K562 (cell line): ENCODE measurements around the gene RMI1. TPM values are rescaled to one million over a fixed set of nuclear protein-coding genes. Genes with fewer than 3 reads are reported as not detected.
A peak's percentile ranks its signal among the peaks of the same experiment; 100 is the strongest.

Experiments
- ATAC-seq: fragments of 200-7000 bp; cut with Tn5 transposase; 3 replicates; pipeline ENCODE4 v1.9.1; 2020; ENCODE audit warnings: moderate library complexity
- BruUV-seq: library from RNA; stranded (reverse); fragments of 400-500 nt; replicated peaks from 2 replicates; lab custom pipeline; 2021; lab: Mats Ljungman, UMichigan
- CTCF ChIA-PET: fragments of 300-600 bp; formaldehyde crosslinking; extraction: SDS; loops from one replicate; lab custom pipeline; 2021; ENCODE audit warnings: low intra/inter-chr PET ratio; lab: Yijun Ruan, JAX
- POLR2A ChIA-PET: fragments of 300-600, 350-650 bp; sonication (Branson Sonifier 250); formaldehyde crosslinking; extraction: SDS; loops from one replicate; lab custom pipeline; 2021; ENCODE audit warnings: antibody characterized with exemption, inconsistent platforms; lab: Yijun Ruan, JAX
- DNase-seq, 4 experiments: peaks; one replicate each; pipeline versions ENCODE4 v3.0.0 to v3.0.0-alpha.2; 2011 to 2018; ENCODE audit warnings: low spot score in 3 of 4, mixed read lengths in 3 of 4; ENCODE audit errors: extremely low read depth in 1 of 4
- FAIRE-seq: peaks from 2 replicates; lab custom pipeline; 2011; peaks lifted over from hg19 to GRCh38; lab: Jason Lieb, UNC
- H2AFZ ChIP-seq: 2 replicates; pipeline ENCODE4 v1.6.0; 2011; ENCODE audit warnings: low read depth, low read length, control low read depth, inconsistent platforms
- H3K27ac ChIP-seq: fragments of 200-600 bp; 3 replicates; pipeline ENCODE4 v1.8.0; 2011; ENCODE audit warnings: low read depth, mild to moderate bottlenecking, control low read depth, inconsistent platforms, low read length, moderate library complexity, mixed read lengths; ENCODE audit errors: extremely low read depth
- H3K27me3 ChIP-seq, 2 experiments: fragments of 300-600 bp in 1 of 2; 2 replicates in 1 of 2; 3 replicates in 1 of 2; pipeline versions ENCODE4 v1.6.0 to v1.8.0; 2011; ENCODE audit warnings: inconsistent platforms in 2 of 2, low read length in 2 of 2, mild to moderate bottlenecking in 1 of 2, mixed read lengths in 1 of 2, moderate library complexity in 1 of 2; ENCODE audit not compliant: control insufficient read depth in 2 of 2, insufficient read depth in 2 of 2
- H3K36me3 ChIP-seq: fragments of 300-600 bp; 3 replicates; pipeline ENCODE4 v1.8.0; 2011; ENCODE audit warnings: mild to moderate bottlenecking, low read length, inconsistent platforms; ENCODE audit not compliant: control insufficient read depth, insufficient read depth
- H3K4me1 ChIP-seq, 2 experiments: fragments of 200-600 bp in 1 of 2; replicated peaks in 1 of 2; 2 replicates in 1 of 2; 3 replicates in 1 of 2; pipeline versions ENCODE4 v1.5.1 to v1.8.0; 2011; ENCODE audit warnings: inconsistent platforms in 2 of 2, low read length in 2 of 2, mild to moderate bottlenecking in 1 of 2, mixed read lengths in 1 of 2, moderate library complexity in 1 of 2; ENCODE audit not compliant: control insufficient read depth in 2 of 2, insufficient read depth in 2 of 2
- H3K4me2 ChIP-seq: 2 replicates; pipeline ENCODE4 v1.6.1; 2011; ENCODE audit warnings: low read length, control low read depth, inconsistent platforms, mixed read lengths; ENCODE audit not compliant: insufficient read depth
- H3K4me3 ChIP-seq: fragments of 200-600 bp; sonication (generic), shearing (Covaris generic); 2 replicates; pipeline ENCODE4 v1.5.1; 2016; ENCODE audit warnings: control low read depth, inconsistent platforms
- H3K79me2 ChIP-seq: fragments of 200-600 bp; 3 replicates; pipeline ENCODE4 v1.8.0; 2011; ENCODE audit warnings: low read length, inconsistent platforms; ENCODE audit not compliant: control insufficient read depth, insufficient read depth
- H3K9ac ChIP-seq, 2 experiments: 2 replicates each; pipeline versions ENCODE4 v1.6.0 to v1.6.1; 2011; ENCODE audit warnings: low read depth in 2 of 2, low read length in 2 of 2, control low read depth in 1 of 2, inconsistent platforms in 1 of 2, mild to moderate bottlenecking in 1 of 2, mixed read lengths in 1 of 2; ENCODE audit not compliant: insufficient read depth in 1 of 2
- H3K9me1 ChIP-seq: one replicate; pipeline ENCODE4 v1.6.0; 2011; ENCODE audit warnings: inconsistent platforms, mild to moderate bottlenecking, low read length, moderate library complexity; ENCODE audit not compliant: control insufficient read depth, insufficient read depth
- H3K9me3 ChIP-seq: replicated peaks from 2 replicates; pipeline ENCODE4 v1.5.1; 2011; ENCODE audit warnings: low read depth, low read length, inconsistent platforms; ENCODE audit not compliant: control insufficient read depth, insufficient read depth
- H4K20me1 ChIP-seq: replicated peaks from 2 replicates; pipeline ENCODE4 v1.6.1; 2011; ENCODE audit warnings: low read length, inconsistent platforms, mixed read lengths; ENCODE audit not compliant: control insufficient read depth, insufficient read depth
- ARID3A ChIP-seq: IDR thresholded peaks from 2 replicates; pipeline ENCODE4 v1.6.1; 2012; ENCODE audit warnings: low read depth, low read length, improper control_type of control experiment, borderline replicate concordance
- C11orf30 ChIP-seq: fragments of 450-650 bp; IDR thresholded peaks from 2 replicates; pipeline ENCODE4 v1.6.1; 2016; ENCODE audit warnings: low read depth, mild to moderate bottlenecking
- E2F6 ChIP-seq, 2 experiments: IDR thresholded peaks; 2 replicates each; pipeline ENCODE4 v1.6.1; 2011; ENCODE audit warnings: borderline replicate concordance in 1 of 2, control low read depth in 1 of 2, low read depth in 1 of 2, low read length in 1 of 2, mild to moderate bottlenecking in 1 of 2, mixed read lengths in 1 of 2, moderate library complexity in 1 of 2; ENCODE audit not compliant: insufficient read depth in 1 of 2, insufficient read length in 1 of 2, poor library complexity in 1 of 2, severe bottlenecking in 1 of 2; ENCODE audit errors: extremely low read depth in 1 of 2
- FOS ChIP-seq: IDR thresholded peaks from 3 replicates; pipeline ENCODE4 v1.6.1; 2011; ENCODE audit not compliant: insufficient read length; ENCODE audit errors: extremely low read depth
- HNRNPL ChIP-seq: fragments of 200-400 bp; formaldehyde crosslinking; IDR thresholded peaks from 2 replicates; pipeline ENCODE4 v1.6.1; 2017; ENCODE audit warnings: low read depth, mild to moderate bottlenecking, low read length
- MAFF ChIP-seq: IDR thresholded peaks from 2 replicates; pipeline ENCODE4 v1.6.1; 2012; ENCODE audit warnings: low read length, improper control_type of control experiment
- MAFG ChIP-seq: fragments of 450-650 bp; conservative IDR thresholded peaks from 2 replicates; pipeline ENCODE4 v1.6.1; 2016; ENCODE audit warnings: missing genetic modification characterization, missing compliant biosample characterization
- RBM14 ChIP-seq: fragments of 200-400 bp; formaldehyde crosslinking; IDR thresholded peaks from 2 replicates; pipeline ENCODE4 v1.6.1; 2018; ENCODE audit warnings: low read depth, mild to moderate bottlenecking, low read length, moderate library complexity, borderline replicate concordance; ENCODE audit not compliant: insufficient read depth
- SFPQ ChIP-seq: fragments of 200-400 bp; formaldehyde crosslinking; IDR thresholded peaks from 2 replicates; pipeline ENCODE4 v1.6.1; 2017; ENCODE audit warnings: mild to moderate bottlenecking, low read depth, low read length, moderate library complexity
- TAF1 ChIP-seq: IDR thresholded peaks from 2 replicates; pipeline ENCODE4 v1.6.1; 2011; ENCODE audit warnings: mild to moderate bottlenecking, low read length, moderate library complexity; ENCODE audit not compliant: insufficient read depth, control insufficient read depth, severe bottlenecking; ENCODE audit errors: extremely low read depth
- ZNF316 ChIP-seq: fragments of 450-650 bp; IDR thresholded peaks from 2 replicates; pipeline ENCODE4 v1.6.1; 2016
- WGBS: fragments of 100-300 bp; shearing (Covaris generic); methylation state at CpG from one replicate; pipeline ENCODE4 v1.1.6; 2016; ENCODE audit warnings: low coverage, mixed read lengths; ENCODE audit not compliant: insufficient coverage; ENCODE audit errors: missing lambda C conversion rate; 5-methylcytosine and 5-hydroxymethylcytosine counted together
- in situ Hi-C: fragments of 300-500 bp; cut with MboI; formaldehyde crosslinking; loops from 4 replicates; pipeline ENCODE4 v1.15.0; 2018; ENCODE audit warnings: inconsistent platforms, mixed read lengths
- intact Hi-C: fragments of 100-400 bp; cut with micrococcal nuclease; formaldehyde crosslinking; loops from 2 replicates; pipeline ENCODE4 v1.14.2; 2022
- polyA plus RNA-seq, 8 experiments: library from polyadenylated mRNA; depleted of rRNA in 4 of 8; stranded (reverse) in 5 of 8; unstranded in 3 of 8; fragments of >200 nt; fragmentation: Nextera tagmentation in 2 of 8; fragmentation: Illumina TruSeq in 1 of 8; extraction: Ambion mirVana in 2 of 8; extraction: Trizol in 1 of 8; gene quantifications; 2 replicates each; pipeline versions ENCODE4 v1.2.1 to v1.2.3, GENCODE V29; 2011 to 2014; ENCODE audit warnings: inconsistent platforms in 1 of 8, missing spikeins in 1 of 8
- total RNA-seq, 7 experiments: library from RNA; depleted of rRNA in 6 of 7; stranded (reverse); fragments of >200 nt in 6 of 7; fragmentation: Illumina TruSeq in 2 of 7; extraction: Trizol in 2 of 7; gene quantifications; 2 replicates each; pipeline versions ENCODE4 v1.2.1 to v1.2.3, GENCODE V29; 2011 to 2021; ENCODE audit warnings: low replicate concordance in 1 of 7

RMI1 gene
- total and polyA plus RNA-seq, 9 of the 15 experiments (the other 6 are each of a cell fraction or from before 2014, with no cell fraction given): 3.0 to 17.4 (median 10.6) TPM

- WGBS: 86% methylated on average over 1 of the region's 1 CpG
- Histone ChIP-seq H3K4me1 (no peaks in the 10 kb centered on the region), H3K27me3 (no peaks in the 10 kb centered on the region), H3K9me1 (no peaks in the 10 kb centered on the region), H3K79me2 (peaks cover 97% of the 10 kb centered on the region), H3K4me3 (peak overlapping the region; percentile 74; the same call in 1 of the 2 replicates), H4K20me1 (peaks cover 24% of the 10 kb centered on the region), H3K9ac (no peak overlapping the region), H3K27ac (no peak overlapping the region), H3K4me2 (no peak overlapping the region), H3K9me3 (no peaks in the 10 kb centered on the region), H3K36me3 (peaks cover 71% of the 10 kb centered on the region), H2AFZ (no peak overlapping the region)
- in situ Hi-C loops (no loop called here), intact Hi-C loops (no loop called here)
- no TSS peak for BruUV-seq
- POLR2A ChIA-PET: interaction anchor here (2.2 to 2.7 kb wide), 2 partner anchors 10 to 12 kb away, joined by 10 to 11 read pairs; no protein-coding TSS in a partner anchor
- FAIRE-seq (no peak), DNase-seq (no peak), ATAC-seq (no peak)
- CTCF ChIA-PET: no interaction called here
- TF ChIP-seq MAFG (tag) (peak; percentile 31; the same call in 1 of the 2 replicates), TAF1 (no peak), FOS (no peak), ZNF316 (peak; percentile 64), MAFF (0 out of 2 replicates have a peak, but pooled peaks have one; percentile 37), RBM14 (no peak), SFPQ (no peak), E2F6 (IDR thresholded peaks at IDR 0.05; ENCODE audit: borderline replicate concordance in 1 of 2, extremely low read depth in 1 of 2, insufficient read depth in 1 of 2, insufficient read length in 1 of 2, low read depth in 1 of 2, low read length in 1 of 2, poor library complexity in 1 of 2, severe bottlenecking in 1 of 2) (no peak), ARID3A (no peak), C11orf30 (peak; percentile 32; the same call in 1 of the 2 replicates), HNRNPL (no peak)
Observed at GRCh38 chr9:83977196-83977595, 3.4 kb upstream of the RMI1 start.
